H1 (cell line): ENCODE data around the gene ASIC1. TPM values are rescaled to one million over a fixed set of nuclear protein-coding genes. Genes with fewer than 3 reads are reported as not detected.

ENCODE experiments used
- CTCF ChIA-PET: fragments of 300-600 bp; sonication (Branson Sonifier 250); formaldehyde crosslinking; loops from one replicate; lab custom pipeline; 2021; ENCODE audit not compliant: partially characterized antibody; lab: Charles Lee
- POLR2A ChIA-PET: fragments of 300-600 bp; sonication (Branson Sonifier 250); formaldehyde crosslinking; loops from one replicate; lab custom pipeline; 2021; ENCODE audit warnings: inconsistent platforms; ENCODE audit not compliant: partially characterized antibody; lab: Charles Lee
- DNase-seq, 2 experiments: peaks; one replicate each; pipeline versions ENCODE4 v3.0.0 to v3.0.0-alpha.2; 2010 to 2022; ENCODE audit warnings: low spot score in 2 of 2, low read depth in 1 of 2, mixed read lengths in 1 of 2
- FAIRE-seq: peaks from 2 replicates; lab custom pipeline; 2011; peaks lifted over from hg19 to GRCh38; lab: Jason Lieb, UNC
- H2AFZ ChIP-seq: 2 replicates; pipeline ENCODE4 v1.8.1; 2012; ENCODE audit warnings: low read length, inconsistent platforms
- H2AK5ac ChIP-seq: 2 replicates; pipeline ENCODE4 v1.6.1; 2013; ENCODE audit warnings: low read depth, low read length
- H2BK120ac ChIP-seq: replicated peaks from 2 replicates; pipeline ENCODE3; 2013; ENCODE audit warnings: low read depth, low read length, inconsistent platforms
- H2BK12ac ChIP-seq: 2 replicates; pipeline ENCODE4 v1.6.1; 2013; ENCODE audit warnings: low read depth, low read length
- H2BK15ac ChIP-seq: 2 replicates; pipeline ENCODE4 v1.6.1; 2013; ENCODE audit warnings: low read length
- H2BK20ac ChIP-seq: 2 replicates; pipeline ENCODE4 v1.6.1; 2013; ENCODE audit warnings: low read length
- H2BK5ac ChIP-seq: 2 replicates; pipeline ENCODE4 v1.6.1; 2013; ENCODE audit warnings: low read depth, low read length
- H3K14ac ChIP-seq: 2 replicates; pipeline ENCODE4 v1.6.1; 2013; ENCODE audit warnings: inconsistent platforms; ENCODE audit not compliant: insufficient read length
- H3K18ac ChIP-seq: 2 replicates; pipeline ENCODE4 v1.6.1; 2013; ENCODE audit warnings: low read length; ENCODE audit errors: extremely low read depth
- H3K23ac ChIP-seq: 2 replicates; pipeline ENCODE4 v1.6.1; 2013; ENCODE audit warnings: inconsistent platforms; ENCODE audit not compliant: insufficient read length
- H3K23me2 ChIP-seq: 2 replicates; pipeline ENCODE4 v1.6.1; 2013; ENCODE audit warnings: low read depth, low read length
- H3K27ac ChIP-seq: 2 replicates; pipeline ENCODE4 v1.6.1; 2011; ENCODE audit warnings: low read depth, low read length, inconsistent platforms
- H3K27me3 ChIP-seq, 4 experiments: replicated peaks in 1 of 4; 1 replicate in 1 of 4; 2 replicates in 3 of 4; pipeline versions ENCODE4 v1.6.1 to v1.8.1; 2011 to 2013; ENCODE audit warnings: low read length in 3 of 4, mild to moderate bottlenecking in 3 of 4, inconsistent platforms in 2 of 4, mixed read lengths in 2 of 4, moderate library complexity in 1 of 4; ENCODE audit not compliant: control insufficient read depth in 3 of 4, insufficient read depth in 3 of 4; ENCODE audit errors: extremely low read depth in 1 of 4
- H3K36me3 ChIP-seq, 4 experiments: 2 replicates each; pipeline versions ENCODE4 v1.6.1 to v1.8.1; 2011 to 2013; ENCODE audit warnings: mild to moderate bottlenecking in 4 of 4, low read length in 3 of 4, moderate library complexity in 2 of 4, control low read depth in 1 of 4, inconsistent platforms in 1 of 4; ENCODE audit not compliant: insufficient read depth in 4 of 4, control insufficient read depth in 2 of 4
- H3K4ac ChIP-seq: replicated peaks from 2 replicates; pipeline ENCODE3; 2013; ENCODE audit warnings: low read length, low read depth, mixed read lengths, inconsistent platforms; ENCODE audit not compliant: insufficient read length
- H3K4me1 ChIP-seq, 4 experiments: replicated peaks in 1 of 4; 1 replicate in 1 of 4; 2 replicates in 3 of 4; pipeline versions ENCODE4 v1.6.1 to v1.8.1; 2011 to 2013; ENCODE audit warnings: low read length in 3 of 4, inconsistent platforms in 2 of 4, mixed read lengths in 1 of 4; ENCODE audit not compliant: insufficient read depth in 4 of 4, control insufficient read depth in 3 of 4
- H3K4me2 ChIP-seq, 2 experiments: 2 replicates each; pipeline versions ENCODE4 v1.6.1 to v1.8.1; 2011 to 2013; ENCODE audit warnings: low read depth in 2 of 2, low read length in 2 of 2, control low read depth in 1 of 2, inconsistent platforms in 1 of 2, mild to moderate bottlenecking in 1 of 2; ENCODE audit not compliant: insufficient read depth in 1 of 2
- H3K4me3 ChIP-seq, 4 experiments: fragments of 200-600, 300-600 bp in 1 of 4; sonication (generic), shearing (Covaris generic), sonication (Bioruptor Twin) in 1 of 4; 2 replicates each; pipeline versions ENCODE4 v1.5.1 to v1.8.1; 2011 to 2016; ENCODE audit warnings: low read length in 4 of 4, low read depth in 3 of 4, control low read depth in 2 of 4, inconsistent platforms in 2 of 4, mild to moderate bottlenecking in 2 of 4, mixed read lengths in 1 of 4, moderate library complexity in 1 of 4; ENCODE audit not compliant: insufficient read depth in 2 of 4; ENCODE audit errors: extremely low read depth in 1 of 4
- H3K56ac ChIP-seq: replicated peaks from 2 replicates; pipeline ENCODE3; 2013; ENCODE audit warnings: low read depth, mild to moderate bottlenecking, mixed read lengths, low read length, inconsistent platforms; ENCODE audit not compliant: insufficient read length
- H3K79me1 ChIP-seq: 2 replicates; pipeline ENCODE4 v1.6.1; 2013; ENCODE audit warnings: low read depth, low read length, control low read depth
- H3K79me2 ChIP-seq, 2 experiments: 2 replicates each; pipeline versions ENCODE4 v1.6.1 to v1.8.1; 2012 to 2013; ENCODE audit warnings: low read length in 2 of 2, mild to moderate bottlenecking in 2 of 2, inconsistent platforms in 1 of 2; ENCODE audit not compliant: insufficient read depth in 2 of 2, control insufficient read depth in 1 of 2
- H3K9ac ChIP-seq, 4 experiments: replicated peaks in 1 of 4; 1 replicate in 1 of 4; 2 replicates in 3 of 4; pipeline versions ENCODE4 v1.6.1 to v1.8.1; 2011 to 2013; ENCODE audit warnings: low read depth in 3 of 4, low read length in 3 of 4, control low read depth in 2 of 4, mild to moderate bottlenecking in 2 of 4, moderate library complexity in 2 of 4, inconsistent platforms in 1 of 4; ENCODE audit errors: extremely low read depth in 1 of 4
- H3K9me3 ChIP-seq, 2 experiments: 2 replicates each; pipeline versions ENCODE4 v1.6.1 to v1.8.1; 2012 to 2013; ENCODE audit warnings: mild to moderate bottlenecking in 2 of 2, moderate library complexity in 2 of 2, control low read depth in 1 of 2, inconsistent platforms in 1 of 2, low read depth in 1 of 2, low read length in 1 of 2, mixed read lengths in 1 of 2; ENCODE audit not compliant: insufficient read depth in 2 of 2
- H4K20me1 ChIP-seq, 2 experiments: replicated peaks in 1 of 2; 2 replicates each; pipeline versions ENCODE3 to v1.8.1; 2011 to 2013; ENCODE audit warnings: inconsistent platforms in 2 of 2, low read length in 2 of 2, mild to moderate bottlenecking in 1 of 2; ENCODE audit not compliant: insufficient read depth in 2 of 2, control insufficient read depth in 1 of 2
- H4K5ac ChIP-seq: 2 replicates; pipeline ENCODE4 v1.6.1; 2013; ENCODE audit warnings: low read length, low read depth, mixed read lengths, inconsistent platforms; ENCODE audit not compliant: insufficient read length
- H4K8ac ChIP-seq: 2 replicates; pipeline ENCODE4 v1.8.0; 2013; ENCODE audit warnings: mild to moderate bottlenecking, moderate library complexity, low read length, inconsistent platforms; ENCODE audit not compliant: insufficient read depth; ENCODE audit errors: extremely low read depth
- H4K91ac ChIP-seq: replicated peaks from 2 replicates; pipeline ENCODE3; 2013; ENCODE audit warnings: low read length, mixed read lengths, inconsistent platforms; ENCODE audit not compliant: insufficient read length
- WGBS, 2 experiments: shearing (Covaris generic) in 1 of 2; methylation state at CpG; one replicate each; pipeline versions ENCODE4 v1.1.6 to v1.1.7; 2013 to 2015; ENCODE audit warnings: low lambda C conversion rate in 2 of 2, mixed read lengths in 2 of 2, inconsistent platforms in 1 of 2, low coverage in 1 of 2, missing lambda C conversion rate in 1 of 2; ENCODE audit not compliant: insufficient replicate concordance in 2 of 2, insufficient coverage in 1 of 2, insufficient read length in 1 of 2; ENCODE audit errors: extremely low coverage in 1 of 2, missing lambda C conversion rate in 1 of 2; 5-methylcytosine and 5-hydroxymethylcytosine counted together
- polyA plus RNA-seq, 7 experiments: library from polyadenylated mRNA; depleted of rRNA in 3 of 7; stranded (reverse) in 5 of 7; unstranded in 2 of 7; fragments of >200 nt in 5 of 7; fragments of 200-250 nt in 2 of 7; gene quantifications; 1 replicate in 5 of 7; 2 replicates in 1 of 7; 4 replicates in 1 of 7; pipeline versions ENCODE4 v1.2.1 to v1.2.3, GENCODE V29; 2011 to 2013; ENCODE audit warnings: missing spikeins in 2 of 7, mixed read lengths in 2 of 7
- total RNA-seq: library from RNA; stranded (reverse); fragmentation: NEBNext Ultra II Directional; extraction: Animal tissue kit (Norgen Biotek cat#: 25700); gene quantifications from 2 replicates; pipeline ENCODE4 v1.2.1, GENCODE V29; 2021

ASIC1 gene
- total and polyA plus RNA-seq, 2 of the 8 experiments (the other 6 are each of a cell fraction or from before 2014, with no cell fraction given) = 2.4 to 4.4 TPM

DNA sequence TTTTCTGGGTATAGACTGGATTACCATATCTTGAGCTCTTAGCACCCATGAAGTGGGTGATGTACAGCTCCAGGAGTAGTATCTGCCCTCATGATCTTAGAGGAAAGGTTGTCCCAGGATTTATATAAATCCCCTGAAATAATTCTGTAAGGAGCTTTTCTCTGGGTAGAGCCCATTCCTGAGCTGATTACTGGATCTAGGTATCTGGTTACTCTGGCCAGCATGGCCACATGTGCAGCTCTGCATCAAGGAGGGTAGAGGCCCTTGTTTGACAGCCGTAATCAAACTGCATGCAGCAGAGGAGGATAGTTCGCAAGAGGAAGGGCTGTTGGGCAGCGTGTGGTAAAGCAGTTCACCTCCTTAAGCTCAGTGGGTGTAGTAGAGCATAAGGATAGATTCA, 63.1 kb downstream of the ASIC1 start:
- peaks cover 0 to 3% (median 0%) of the 10 kb centered on the region in 4 experiments; a peak in 1 of 8 replicates for H3K36me3 ChIP-seq
- no peak overlapping the region for H4K5ac ChIP-seq
- H4K91ac ChIP-seq = no peak overlapping the region
- no peaks in the 10 kb centered on the region for H3K27me3 ChIP-seq
- H3K27ac ChIP-seq = no peak overlapping the region
- no peak overlapping the region for H3K18ac ChIP-seq
- WGBS, 2 experiments = 95% methylated on average over 3 of the region's 3 CpGs; no CpG with 5 or more reads in 1 of the 2 experiments
- no peak overlapping the region for H3K23ac ChIP-seq
- DNase-seq = no peak
- H2BK12ac ChIP-seq = no peak overlapping the region
- no peaks in the 10 kb centered on the region for H3K9me3 ChIP-seq
- no peaks in the 10 kb centered on the region; the same call in 1 of the 2 replicates for H3K23me2 ChIP-seq
- H3K56ac ChIP-seq = no peak overlapping the region
- H2AFZ ChIP-seq = no peak overlapping the region
- H4K20me1 ChIP-seq = peaks cover 0 to 2% of the 10 kb centered on the region in 2 experiments
- H4K8ac ChIP-seq = no peak overlapping the region
- no peak overlapping the region for H3K4me2 ChIP-seq
- CTCF ChIA-PET = interaction anchor here (0.5 to 32.9 kb wide), 8 partner anchors 10 to 190 kb away, joined by 3 to 625 read pairs (median 4); partner anchors contain the start of gene SMARCD1
- no peaks in the 10 kb centered on the region; a peak in 1 of 4 replicates for H3K79me2 ChIP-seq
- H2AK5ac ChIP-seq = no peak overlapping the region
- no peak overlapping the region for H2BK20ac ChIP-seq
- no peaks in the 10 kb centered on the region for H3K4me1 ChIP-seq
- no peak overlapping the region for H3K4me3 ChIP-seq
- no peak overlapping the region for H3K9ac ChIP-seq
- H3K4ac ChIP-seq = no peak overlapping the region
- H2BK5ac ChIP-seq = no peak overlapping the region; the same call in 1 of the 2 replicates
- POLR2A ChIA-PET = interaction anchor here (1.0 to 27.1 kb wide), 6 partner anchors 8 to 46 kb away, joined by 4 to 457 read pairs (median 4); partner anchors contain the start of genes CERS5, COX14, GPD1 and SMARCD1
- no peak overlapping the region for H3K14ac ChIP-seq
- no peak for FAIRE-seq
- H3K79me1 ChIP-seq = no peaks in the 10 kb centered on the region; the same call in 1 of the 2 replicates
- H2BK15ac ChIP-seq = no peak overlapping the region
- H2BK120ac ChIP-seq = no peak overlapping the region
